ENCODE measurements around the gene CRTC3.

CRTC3 gene

DNA sequence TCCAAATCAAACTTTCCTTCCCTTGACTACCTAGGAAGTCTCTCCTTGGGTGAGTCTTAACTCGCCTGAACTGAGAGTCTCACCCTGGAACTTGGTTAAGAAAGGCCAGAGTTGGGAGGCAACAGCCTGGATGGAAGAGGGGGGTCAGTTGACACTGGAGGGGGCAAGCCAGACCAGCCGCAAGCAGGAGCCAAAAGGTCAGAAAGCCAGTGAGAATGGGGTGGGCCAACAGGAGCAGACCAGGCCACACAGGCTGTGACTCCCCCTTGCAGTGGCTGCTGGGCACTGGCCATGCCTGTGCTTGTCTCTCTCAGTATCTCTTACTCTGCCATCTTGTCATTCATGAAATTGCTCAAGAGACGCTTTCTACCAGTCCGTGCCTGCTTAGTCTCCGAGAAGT is 32.9 kb downstream of the CRTC3 start:
- TF ChIP-seq, protein P1, sequence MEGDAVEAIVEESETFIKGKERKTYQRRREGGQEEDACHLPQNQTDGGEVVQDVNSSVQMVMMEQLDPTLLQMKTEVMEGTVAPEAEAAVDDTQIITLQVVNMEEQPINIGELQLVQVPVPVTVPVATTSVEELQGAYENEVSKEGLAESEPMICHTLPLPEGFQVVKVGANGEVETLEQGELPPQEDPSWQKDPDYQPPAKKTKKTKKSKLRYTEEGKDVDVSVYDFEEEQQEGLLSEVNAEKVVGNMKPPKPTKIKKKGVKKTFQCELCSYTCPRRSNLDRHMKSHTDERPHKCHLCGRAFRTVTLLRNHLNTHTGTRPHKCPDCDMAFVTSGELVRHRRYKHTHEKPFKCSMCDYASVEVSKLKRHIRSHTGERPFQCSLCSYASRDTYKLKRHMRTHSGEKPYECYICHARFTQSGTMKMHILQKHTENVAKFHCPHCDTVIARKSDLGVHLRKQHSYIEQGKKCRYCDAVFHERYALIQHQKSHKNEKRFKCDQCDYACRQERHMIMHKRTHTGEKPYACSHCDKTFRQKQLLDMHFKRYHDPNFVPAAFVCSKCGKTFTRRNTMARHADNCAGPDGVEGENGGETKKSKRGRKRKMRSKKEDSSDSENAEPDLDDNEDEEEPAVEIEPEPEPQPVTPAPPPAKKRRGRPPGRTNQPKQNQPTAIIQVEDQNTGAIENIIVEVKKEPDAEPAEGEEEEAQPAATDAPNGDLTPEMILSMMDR (IDR thresholded peaks at IDR 0.05; ENCODE audit: low read depth, low read length): no peak
- DNase-seq: no peak
- no peaks in the 10 kb centered on the region for H3K9me3 ChIP-seq (ENCODE audit: severe bottlenecking)
- no peak overlapping the region for H3K4me3 ChIP-seq (ENCODE audit: low read depth, low read length)
- no peaks in the 10 kb centered on the region for H3K27me3 ChIP-seq (ENCODE audit: insufficient read depth, low read depth, severe bottlenecking)
- no peaks in the 10 kb centered on the region; the same call in 1 of the 2 replicates for H3K36me3 ChIP-seq
- no peak overlapping the region for H3K27ac ChIP-seq

DNA sequence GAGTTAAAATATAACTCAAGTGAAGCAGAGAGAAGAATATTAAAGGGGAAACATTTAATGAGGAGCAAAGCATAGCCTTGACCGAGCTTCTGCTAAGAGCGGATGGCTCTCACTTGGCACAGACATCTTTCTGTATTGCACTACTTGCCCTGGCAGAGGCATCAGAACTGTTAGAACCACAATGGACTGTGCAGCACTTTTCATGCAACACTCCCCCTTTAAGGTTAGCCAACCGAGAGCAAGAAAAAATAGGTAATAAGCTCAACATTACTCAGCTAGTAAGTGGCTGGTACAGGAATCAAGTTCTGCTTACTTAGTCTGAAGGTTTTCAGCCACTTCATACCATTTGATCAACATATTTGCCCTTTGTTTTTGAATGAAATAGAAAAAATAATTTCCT is 33.7 kb downstream of the CRTC3 start:
- no peak overlapping the region for H3K27ac ChIP-seq
- H3K27me3 ChIP-seq (ENCODE audit: insufficient read depth, low read depth, severe bottlenecking): no peaks in the 10 kb centered on the region
- no peaks in the 10 kb centered on the region for H3K9me3 ChIP-seq (ENCODE audit: severe bottlenecking)
- no peak overlapping the region for H3K4me3 ChIP-seq (ENCODE audit: low read depth, low read length)
- TF ChIP-seq, protein P1 (IDR thresholded peaks at IDR 0.05; ENCODE audit: low read depth, low read length): no peak
- no peaks in the 10 kb centered on the region; the same call in 1 of the 2 replicates for H3K36me3 ChIP-seq
- no peak for DNase-seq

DNA sequence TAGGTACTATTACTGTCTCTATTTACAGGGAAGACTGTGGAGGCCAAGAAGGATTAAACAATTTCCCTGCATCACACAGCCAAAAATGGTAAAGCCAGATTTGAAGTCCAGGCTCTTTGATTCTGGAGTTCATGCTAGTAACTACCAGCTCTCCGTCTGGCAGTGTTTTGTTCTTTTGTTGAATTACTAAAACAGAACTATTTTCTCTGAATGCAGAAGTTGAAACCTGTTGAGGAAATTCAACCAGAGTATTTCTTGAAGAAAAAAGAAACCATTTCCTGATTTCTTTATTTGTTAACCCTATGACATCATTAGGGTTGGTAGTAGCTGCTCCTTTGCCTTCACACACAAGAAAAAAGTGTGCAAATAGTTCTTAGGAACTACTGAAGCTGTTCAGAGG is 34.3 kb downstream of the CRTC3 start:
- H3K9me3 ChIP-seq (ENCODE audit: severe bottlenecking): no peaks in the 10 kb centered on the region
- no peaks in the 10 kb centered on the region for H3K27me3 ChIP-seq (ENCODE audit: insufficient read depth, low read depth, severe bottlenecking)
- no peak overlapping the region for H3K27ac ChIP-seq
- H3K36me3 ChIP-seq: no peaks in the 10 kb centered on the region; the same call in 1 of the 2 replicates
- TF ChIP-seq, protein P1 (IDR thresholded peaks at IDR 0.05; ENCODE audit: low read depth, low read length): no peak
- H3K4me3 ChIP-seq (ENCODE audit: low read depth, low read length): no peak overlapping the region
- no peak for DNase-seq

DNA sequence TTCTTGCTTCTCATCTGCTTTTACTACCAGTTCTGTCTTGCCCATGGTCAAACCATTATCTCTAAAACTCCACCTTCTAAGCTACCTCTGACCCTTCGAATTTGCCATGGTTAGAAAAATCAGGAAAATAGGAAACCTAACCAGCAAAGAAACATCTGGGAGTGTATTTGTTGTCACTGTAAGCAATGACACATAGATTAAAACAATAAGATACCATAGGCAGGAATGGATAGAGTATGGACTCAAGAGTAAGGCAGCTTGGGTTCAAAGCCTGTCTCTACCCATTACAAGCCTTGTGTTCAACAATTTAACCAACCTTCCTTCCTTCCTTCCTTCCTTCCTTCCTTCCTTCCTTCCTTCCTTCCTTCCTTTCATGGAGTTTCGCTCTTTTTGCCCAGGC is 34.9 kb downstream of the CRTC3 start:
- TF ChIP-seq, protein P1 (IDR thresholded peaks at IDR 0.05; ENCODE audit: low read depth, low read length): no peak
- no peak overlapping the region for H3K27ac ChIP-seq
- H3K27me3 ChIP-seq (ENCODE audit: insufficient read depth, low read depth, severe bottlenecking): no peaks in the 10 kb centered on the region
- H3K36me3 ChIP-seq: no peaks in the 10 kb centered on the region; the same call in 1 of the 2 replicates
- H3K4me3 ChIP-seq (ENCODE audit: low read depth, low read length): no peak overlapping the region
- no peak for DNase-seq
- H3K9me3 ChIP-seq (ENCODE audit: severe bottlenecking): no peaks in the 10 kb centered on the region

DNA sequence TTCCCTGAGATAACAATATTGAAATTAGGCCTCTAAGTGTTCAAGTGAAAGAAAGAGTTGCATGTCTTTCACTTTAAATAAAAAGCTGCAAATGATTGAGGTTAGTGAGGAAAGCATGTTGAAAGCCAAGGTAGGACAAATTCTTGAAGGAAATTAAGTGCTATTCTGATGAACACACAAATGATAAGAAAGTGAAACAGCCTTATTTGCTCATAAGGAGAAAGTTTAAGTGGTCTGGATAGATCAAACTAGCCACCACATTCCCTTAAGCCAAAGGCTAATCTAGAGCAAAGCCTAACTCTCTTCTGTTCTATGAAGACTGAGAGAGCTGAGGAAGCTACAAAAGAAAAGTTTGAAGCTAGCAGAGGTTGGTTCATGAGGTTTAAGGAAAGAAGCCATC is 36.1 kb downstream of the CRTC3 start:
- Histone ChIP-seq H3K27me3 (ENCODE audit: insufficient read depth, low read depth, severe bottlenecking) (no peaks in the 10 kb centered on the region), H3K36me3 (no peaks in the 10 kb centered on the region; the same call in 1 of the 2 replicates), H3K27ac (no peak overlapping the region), H3K9me3 (ENCODE audit: severe bottlenecking) (no peaks in the 10 kb centered on the region), H3K4me3 (ENCODE audit: low read depth, low read length) (no peak overlapping the region)
- TF ChIP-seq, protein P1 (IDR thresholded peaks at IDR 0.05; ENCODE audit: low read depth, low read length): no peak
- DNase-seq: no peak

DNA sequence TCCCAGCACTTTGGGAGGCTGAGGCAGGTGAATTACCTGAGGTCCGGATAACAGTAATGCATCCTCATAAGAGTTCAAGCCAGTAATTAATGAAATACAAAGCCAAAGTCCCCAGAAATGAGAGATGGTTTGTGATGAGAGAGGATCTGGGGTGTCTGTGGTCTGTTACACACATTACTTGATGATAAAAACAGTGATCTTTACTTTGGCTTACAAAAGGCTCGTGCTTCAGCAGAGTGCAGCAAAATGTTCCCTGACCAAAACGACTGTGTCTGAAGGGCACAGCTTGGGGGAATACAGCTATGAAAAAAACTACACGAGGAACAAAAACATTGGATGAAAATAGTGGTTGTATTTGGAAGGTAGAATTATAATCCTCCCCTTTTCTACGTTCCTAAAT is 40.9 kb downstream of the CRTC3 start:
- no peak overlapping the region for H3K27ac ChIP-seq
- H3K36me3 ChIP-seq: no peaks in the 10 kb centered on the region
- DNase-seq: no peak
- no peaks in the 10 kb centered on the region for H3K27me3 ChIP-seq (ENCODE audit: insufficient read depth, low read depth, severe bottlenecking)
- no peaks in the 10 kb centered on the region for H3K9me3 ChIP-seq (ENCODE audit: severe bottlenecking)
- no peak overlapping the region for H3K4me3 ChIP-seq (ENCODE audit: low read depth, low read length)
- TF ChIP-seq, protein P1 (IDR thresholded peaks at IDR 0.05; ENCODE audit: low read depth, low read length): no peak

Measured in WERI-Rb-1 (cell line).